GM21423 (cell line): ENCODE results near the gene SNX30.

Experiments used
- ATAC-seq: cut with Tn5 transposase; IDR thresholded peaks from one replicate; pipeline ENCODE4 v1.9.1; 2021; ENCODE audit warnings: mild to moderate bottlenecking, moderate library complexity; ENCODE audit not compliant: unreplicated experiment

The SNX30 gene

GRCh38 chr9:112853882-112854585 is 103.5 kb downstream of the SNX30 start:
- no peak for ATAC-seq

GRCh38 chr9:112854657-112855056 is 104.1 kb downstream of the SNX30 start:
- no peak for ATAC-seq

- no peak for ATAC-seq
These were observed 105.6 kb downstream of the SNX30 start for GRCh38 chr9:112856200-112856599.

GRCh38 chr9:112856843-112857242 is 106.3 kb downstream of the SNX30 start:
- ATAC-seq = no peak

- ATAC-seq = no peak
These were observed 107.4 kb downstream of the SNX30 start for GRCh38 chr9:112858005-112858404.

DNA sequence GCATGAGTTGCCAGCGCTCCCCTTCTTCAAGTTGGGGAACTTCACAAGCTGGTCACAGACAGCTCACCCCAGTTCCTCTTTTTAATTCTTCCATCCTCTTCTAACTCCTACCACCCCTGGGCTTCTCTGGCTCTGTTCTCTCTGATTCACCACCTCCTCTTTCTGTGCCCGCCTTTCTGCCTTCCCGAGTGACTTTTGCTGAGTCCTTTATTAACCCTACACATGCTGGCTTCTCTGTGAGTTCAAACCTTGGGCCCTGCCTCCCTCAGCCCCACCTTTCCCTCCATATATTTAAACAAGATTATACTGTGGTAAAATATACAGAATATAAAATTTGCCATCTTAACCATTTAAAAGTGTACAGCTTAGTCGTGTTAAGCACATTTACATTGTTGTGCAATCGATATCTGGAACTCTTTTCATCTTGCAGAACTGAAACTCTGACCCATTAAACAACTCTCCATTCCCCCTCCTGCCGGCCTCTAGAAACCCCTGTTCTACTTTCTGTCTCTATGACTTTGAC is 108.1 kb downstream of the SNX30 start:
- peak; percentile 48 for ATAC-seq

DNA sequence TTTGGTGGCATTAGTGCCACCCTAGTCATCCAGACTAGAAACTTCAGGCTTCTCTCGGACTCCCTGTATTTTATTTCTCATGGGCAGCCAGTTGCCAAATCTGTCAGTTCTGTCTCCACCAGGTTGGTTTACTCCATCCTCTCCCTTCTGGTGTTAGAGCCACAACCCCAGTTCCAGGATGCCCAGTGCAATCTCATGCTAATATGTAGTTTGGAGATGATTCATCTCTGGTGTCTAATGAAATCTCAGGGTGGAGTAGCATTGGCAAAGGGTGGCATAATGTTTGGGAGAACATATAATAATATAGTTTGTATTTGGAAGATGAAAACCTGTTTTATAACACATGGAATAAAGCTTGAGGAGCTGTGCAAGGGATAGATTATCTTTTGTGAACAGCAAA is 109.9 kb downstream of the SNX30 start:
- no peak for ATAC-seq

DNA sequence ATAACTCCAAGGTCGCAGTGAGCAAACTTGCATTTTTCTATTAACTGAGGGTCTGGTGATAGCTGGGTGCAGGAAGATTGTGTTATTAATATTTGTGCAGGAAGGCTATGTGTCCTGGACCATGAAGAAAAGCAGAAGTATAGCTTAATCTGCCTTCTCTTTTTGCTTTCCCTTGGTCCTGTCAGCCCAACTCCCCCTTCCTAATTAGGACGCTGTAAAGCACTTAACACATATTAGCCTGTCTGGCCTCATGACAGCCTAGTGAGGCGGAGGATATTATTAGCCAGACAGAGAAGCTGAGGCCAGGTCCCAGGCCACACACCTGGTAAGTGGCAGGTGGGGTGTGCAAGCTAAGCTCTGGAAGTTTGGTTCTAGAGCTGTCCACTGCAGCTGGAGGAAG is 110.6 kb downstream of the SNX30 start:
- ATAC-seq = no peak

DNA sequence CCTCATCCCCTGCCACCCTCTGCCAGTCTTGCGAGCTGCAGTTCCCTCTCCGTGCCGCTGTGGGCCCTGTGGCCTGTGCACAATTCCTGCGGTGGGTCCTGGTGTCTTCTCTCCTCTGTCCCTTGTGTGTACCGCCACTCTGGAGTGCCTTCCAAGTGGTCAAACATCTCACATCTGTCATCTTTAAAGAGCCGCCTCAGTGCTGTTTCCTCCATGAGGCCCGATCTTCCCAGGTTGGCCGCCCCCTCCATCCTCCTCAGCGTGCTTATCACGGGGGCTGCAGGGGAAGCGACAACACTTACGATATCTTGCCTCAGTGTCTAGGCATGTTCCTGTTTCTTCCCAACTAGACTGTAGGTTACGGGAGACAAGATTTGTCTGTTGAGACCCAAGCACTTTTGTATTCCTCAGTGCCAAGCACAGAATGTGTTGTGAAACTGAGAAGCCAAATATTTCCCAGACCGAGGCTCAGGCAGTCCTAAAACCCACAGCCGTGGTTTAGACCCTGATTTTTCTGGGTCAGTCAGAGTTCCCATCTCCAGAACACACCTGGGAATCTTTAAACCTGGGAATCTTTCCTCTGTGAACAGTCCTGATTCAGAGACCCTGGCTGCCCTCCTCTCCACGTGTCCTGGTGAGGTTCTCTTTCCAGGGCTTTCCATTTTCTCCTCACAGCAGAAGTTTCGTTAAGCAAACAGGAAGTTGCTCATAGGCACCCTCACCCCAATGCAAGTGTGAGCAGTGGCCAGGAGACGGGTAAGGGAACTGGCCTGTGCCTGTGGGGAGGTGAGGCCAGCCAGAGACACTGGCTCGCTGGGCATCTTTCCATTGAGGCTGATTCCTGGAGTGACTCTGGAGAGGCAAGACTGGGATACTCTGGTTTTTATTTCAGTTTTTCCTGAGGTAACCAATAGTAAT is 111.3 kb downstream of the SNX30 start:
- no peak for ATAC-seq

DNA sequence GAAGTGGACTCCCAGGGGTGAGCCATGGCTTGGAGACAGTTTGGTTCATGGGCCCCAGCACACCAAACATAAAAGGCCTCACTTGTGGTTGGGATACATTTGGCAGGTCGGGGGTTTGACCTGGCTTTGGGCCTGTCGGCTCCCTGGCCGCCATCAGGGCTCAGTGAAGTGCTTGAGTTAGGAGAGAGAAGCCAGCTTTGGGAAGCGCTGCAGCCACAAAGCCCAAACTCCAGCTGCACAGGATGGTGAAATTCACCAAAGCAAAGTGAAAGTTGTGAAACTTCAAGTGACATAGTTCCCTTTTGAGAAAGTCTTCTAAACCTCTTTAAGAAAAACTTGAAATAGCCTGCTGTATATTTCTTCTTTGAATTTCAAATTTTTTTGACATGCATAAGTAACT is 112.7 kb downstream of the SNX30 start:
- ATAC-seq = no peak

- no peak for ATAC-seq
These were observed 113.2 kb downstream of the SNX30 start for GRCh38 chr9:112863746-112864145.

DNA sequence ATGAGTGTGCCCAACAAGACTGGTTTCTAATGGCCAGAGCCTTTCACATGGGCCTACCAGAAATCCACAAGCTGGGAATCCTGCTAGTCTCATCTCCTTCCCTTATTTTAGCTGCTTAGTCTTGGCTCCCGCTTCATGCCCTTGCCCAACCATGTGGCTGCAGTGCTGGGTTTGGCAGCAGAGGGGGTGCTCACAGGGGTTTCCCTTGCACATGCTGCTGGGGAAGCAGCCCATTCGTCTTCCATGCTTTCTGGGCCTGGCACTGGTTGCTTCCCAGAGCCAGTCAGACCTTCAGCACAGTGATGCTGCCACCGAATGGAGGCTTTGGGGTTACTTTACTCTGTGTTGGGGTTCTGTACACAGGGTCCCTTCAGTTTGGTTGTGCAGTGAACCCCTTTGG is 113.8 kb downstream of the SNX30 start:
- ATAC-seq = no peak

DNA sequence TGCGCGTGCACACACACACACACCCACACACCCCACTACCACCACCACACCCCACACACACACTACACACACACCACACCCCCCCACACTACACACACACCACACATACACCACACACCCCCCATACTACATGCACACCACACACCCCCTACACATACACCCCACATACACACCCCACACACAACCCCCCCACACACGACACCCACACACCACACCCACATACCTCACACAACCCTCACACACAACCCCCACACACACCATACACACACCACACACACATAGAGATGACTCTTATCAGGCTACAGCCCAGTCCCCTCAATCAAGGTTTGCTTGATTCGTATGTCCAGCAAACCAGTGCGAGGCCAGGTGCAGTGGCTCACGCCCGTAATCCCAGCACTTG is 114.4 kb downstream of the SNX30 start:
- ATAC-seq = no peak

GRCh38 chr9:112866662-112867274 is 116.2 kb downstream of the SNX30 start:
- no peak for ATAC-seq

- no peak for ATAC-seq
These were observed 116.9 kb downstream of the SNX30 start for GRCh38 chr9:112867275-112867991.

DNA sequence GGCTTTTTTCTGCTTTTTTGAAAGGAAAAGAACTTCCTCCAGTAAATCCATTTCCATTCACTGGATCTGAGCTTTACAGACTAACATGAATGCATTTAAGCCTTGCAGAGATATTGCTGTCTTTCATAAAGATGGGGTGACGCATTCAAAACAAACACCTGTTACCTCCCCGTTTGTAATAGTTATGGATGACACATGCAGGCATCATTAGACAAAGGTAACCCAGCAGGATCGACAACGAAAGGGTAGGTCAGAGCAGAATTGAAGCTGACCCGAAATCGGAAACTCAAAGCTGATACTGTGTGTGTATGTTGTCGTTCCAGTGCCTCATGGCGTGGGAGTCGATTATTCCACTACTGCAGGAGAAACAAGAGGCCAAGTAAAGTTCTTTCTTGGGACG is 117.9 kb downstream of the SNX30 start:
- no peak for ATAC-seq

- ATAC-seq = no peak
These were observed 118.5 kb downstream of the SNX30 start for GRCh38 chr9:112869041-112869529.

- ATAC-seq = no peak
These were observed 119.4 kb downstream of the SNX30 start for GRCh38 chr9:112869917-112870316.

DNA sequence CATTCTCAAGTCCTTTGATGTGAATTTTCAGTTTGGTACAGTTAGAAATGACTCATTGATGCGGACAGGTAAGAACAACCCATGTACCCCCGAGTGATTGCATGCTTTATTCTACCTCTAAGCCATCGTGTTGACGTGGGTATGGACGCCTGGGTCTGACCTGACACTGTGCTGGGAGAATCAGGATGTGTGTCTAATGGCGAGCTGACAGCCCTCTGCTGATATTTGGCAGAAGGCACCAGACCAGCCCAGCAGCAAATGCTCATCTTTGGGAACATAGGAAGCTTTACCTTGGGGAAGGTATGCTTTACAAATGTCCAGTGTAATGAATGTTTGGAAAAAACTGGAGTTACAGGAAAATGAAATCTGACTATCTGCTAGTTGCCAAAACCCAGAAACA is 120.0 kb downstream of the SNX30 start:
- no peak for ATAC-seq

DNA sequence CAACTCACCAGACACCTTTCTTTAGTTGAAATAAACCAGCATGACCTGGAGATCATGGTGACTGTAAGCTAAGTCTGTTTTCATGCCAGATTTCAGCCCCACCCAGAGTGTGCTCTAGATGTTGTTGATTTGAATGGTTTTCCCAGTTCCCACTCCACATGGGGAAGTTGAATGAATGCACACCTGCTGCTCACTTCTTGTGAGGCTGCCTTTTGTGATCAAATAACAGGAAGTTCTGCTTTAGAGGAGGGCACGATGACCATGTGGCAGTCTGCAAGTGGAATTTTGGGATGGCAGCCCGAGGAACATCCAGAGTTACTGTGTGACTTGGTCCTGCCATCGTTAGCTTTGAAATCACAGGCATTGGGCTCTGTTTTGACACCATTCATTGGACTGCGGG is 121.5 kb downstream of the SNX30 start:
- ATAC-seq = no peak
